GM18870 (cell line): ENCODE results near the gene USP44.
"Not testable (repeated sequence)": the region's sequence is repeated elsewhere in the genome, so short reads cannot be mapped to it uniquely, and the experiment has no call there.

Experiments
- ATAC-seq: cut with Tn5 transposase; IDR thresholded peaks from one replicate; pipeline ENCODE4 v1.9.1; 2021; ENCODE audit warnings: moderate library complexity; ENCODE audit not compliant: unreplicated experiment

USP44 gene

DNA sequence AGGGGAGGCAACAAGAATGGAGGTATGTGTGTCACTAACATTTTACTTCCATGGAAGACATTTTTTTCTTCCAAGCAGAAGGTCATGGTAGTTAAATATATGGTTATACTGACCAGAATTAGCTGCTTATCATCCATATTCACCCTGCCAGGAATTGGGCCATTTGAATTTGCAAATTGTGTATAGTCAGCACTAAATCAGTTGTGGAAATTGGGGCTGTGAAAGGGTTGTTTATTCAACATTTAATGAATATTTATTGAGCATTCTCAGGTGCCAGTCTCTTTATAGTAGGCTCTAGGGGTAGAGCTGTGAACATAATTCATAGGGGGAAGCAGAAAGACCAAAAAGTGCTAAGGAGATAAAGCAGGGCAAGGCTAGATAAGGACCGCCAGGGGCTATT lies 39.3 kb downstream of the USP44 start:
- no peak for ATAC-seq

DNA sequence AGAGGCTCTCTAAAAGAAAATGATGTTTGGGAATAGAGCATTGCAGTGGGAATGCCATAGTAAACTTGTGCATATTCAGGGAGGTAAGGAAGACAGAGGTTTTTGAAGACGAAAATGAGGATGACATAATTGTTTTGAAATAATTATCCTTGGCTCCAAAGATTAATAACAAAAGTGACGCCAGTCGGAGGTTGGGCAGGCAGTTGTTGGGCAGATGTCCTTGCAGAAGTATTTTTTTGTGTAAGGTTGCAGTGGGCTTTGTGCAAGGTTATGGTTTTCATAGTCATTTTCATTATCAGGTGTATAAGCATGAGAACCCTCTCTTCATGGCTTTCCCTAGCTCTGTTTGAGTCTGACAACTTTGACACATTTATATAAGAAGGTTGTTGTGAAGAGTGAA lies 42.0 kb downstream of the USP44 start:
- ATAC-seq = no peak

DNA sequence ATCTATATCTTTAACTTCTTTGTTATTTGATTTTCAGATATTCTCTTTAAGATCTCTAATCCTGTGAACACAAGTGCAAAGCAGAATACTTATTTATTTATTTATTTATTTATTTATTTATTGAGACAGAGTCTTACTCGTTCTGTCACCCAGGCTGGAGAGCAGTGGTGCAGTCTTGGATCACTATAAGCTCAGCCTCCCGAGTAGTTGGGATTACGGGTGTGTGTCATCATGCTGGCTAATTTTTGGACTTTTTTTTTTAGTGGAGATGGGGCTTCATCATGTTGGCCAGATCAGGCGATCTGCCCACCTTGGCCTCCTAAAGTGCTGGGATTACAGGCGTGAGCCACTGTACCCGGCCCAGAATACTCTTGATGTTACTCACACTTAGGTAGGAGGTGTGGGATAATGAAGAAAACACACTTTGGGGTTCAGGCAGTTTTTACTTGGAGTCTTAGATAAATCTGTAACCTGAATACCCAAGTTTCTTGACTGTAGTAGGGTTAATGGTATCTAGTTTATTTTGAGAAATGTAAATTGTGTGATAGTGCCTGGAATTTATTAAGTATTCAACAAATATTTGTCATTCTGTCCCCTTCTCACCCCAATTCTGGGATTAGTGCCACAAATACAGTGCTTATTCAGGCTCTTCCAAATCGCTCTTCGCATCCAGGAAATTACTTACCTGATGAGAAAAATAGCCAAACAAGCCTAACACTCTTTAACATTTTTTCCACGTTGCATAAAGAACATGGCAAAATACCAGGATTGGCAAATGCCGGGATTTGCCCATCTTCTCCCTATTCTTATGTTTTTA lies 44.4 kb downstream of the USP44 start:
- ATAC-seq = no peak

DNA sequence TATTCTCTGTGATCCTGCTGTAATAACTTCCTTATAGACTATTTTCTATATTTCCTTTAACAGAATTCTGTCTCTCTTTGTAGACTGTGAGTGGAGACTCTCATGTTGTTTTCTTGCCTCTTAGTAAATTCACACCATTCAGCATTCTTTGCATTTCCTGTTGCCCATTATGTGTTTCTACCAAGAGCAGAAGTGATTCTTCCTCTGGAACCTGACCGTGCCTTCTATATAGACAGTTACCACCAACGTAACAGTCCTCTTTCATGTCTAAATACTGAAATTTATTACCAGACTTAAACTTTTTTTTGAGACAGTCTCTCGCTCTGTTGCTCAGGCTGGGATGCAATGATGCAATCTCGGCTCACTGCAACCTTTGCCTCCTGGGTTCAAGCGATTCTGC lies 46.2 kb downstream of the USP44 start:
- ATAC-seq = no peak

DNA sequence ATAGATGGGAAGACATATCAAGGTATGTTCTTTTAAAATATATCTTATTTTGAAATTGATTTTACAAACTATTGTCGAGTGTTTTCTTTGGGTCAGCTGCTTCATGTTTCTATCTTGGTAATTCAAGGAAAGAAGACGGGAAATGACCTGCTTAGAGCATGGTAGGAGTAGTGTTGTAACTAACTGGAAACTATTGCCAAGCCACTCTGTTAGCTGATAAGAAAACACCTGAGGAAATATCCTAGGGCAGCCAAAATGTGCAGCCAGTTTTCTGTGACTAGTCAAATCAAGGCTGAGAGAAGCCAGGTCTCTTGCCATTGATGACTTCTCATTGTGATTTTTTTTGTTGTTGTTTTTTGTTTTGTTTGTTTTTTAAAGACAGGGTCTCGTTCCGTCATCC lies 47.1 kb downstream of the USP44 start:
- ATAC-seq = no peak

DNA sequence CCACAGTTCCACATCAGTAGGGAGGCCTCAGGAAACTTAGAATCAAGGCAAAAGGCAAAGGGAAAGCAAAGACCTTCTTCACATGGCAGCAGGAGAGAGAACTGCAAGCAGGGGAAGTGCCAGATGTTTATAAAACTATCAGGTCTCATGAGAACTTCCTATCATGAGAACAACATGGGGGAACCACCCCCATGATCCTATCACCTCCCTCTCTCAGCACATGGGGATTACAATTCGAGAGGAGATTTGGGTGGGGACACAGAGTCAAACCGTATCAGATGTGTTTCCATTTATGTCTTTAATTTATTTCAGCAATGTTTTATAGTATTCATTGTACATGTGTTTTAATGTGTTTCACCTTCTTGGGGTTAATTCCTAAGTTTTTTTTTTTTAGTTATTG lies 51.5 kb downstream of the USP44 start:
- no peak for ATAC-seq

DNA sequence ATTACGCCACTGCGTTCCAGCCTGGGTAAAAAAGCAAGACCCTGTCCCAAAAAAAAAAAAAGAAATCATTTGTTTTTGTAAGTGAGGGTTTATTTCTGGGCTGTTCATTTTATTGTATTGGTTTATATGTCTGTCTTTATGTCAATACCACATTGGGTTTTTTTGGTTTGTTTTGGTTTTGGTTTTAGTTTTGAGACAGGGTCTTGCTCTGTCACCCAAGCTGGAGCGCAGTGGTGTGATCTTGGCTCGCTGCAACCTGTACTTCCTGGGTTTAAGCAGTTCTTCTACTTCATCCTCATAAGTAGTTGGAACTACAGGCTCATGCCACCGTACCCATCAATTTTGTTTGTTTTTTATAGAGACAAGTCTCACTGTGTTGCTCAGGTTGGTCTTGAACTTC lies 52.3 kb downstream of the USP44 start:
- no peak for ATAC-seq

DNA sequence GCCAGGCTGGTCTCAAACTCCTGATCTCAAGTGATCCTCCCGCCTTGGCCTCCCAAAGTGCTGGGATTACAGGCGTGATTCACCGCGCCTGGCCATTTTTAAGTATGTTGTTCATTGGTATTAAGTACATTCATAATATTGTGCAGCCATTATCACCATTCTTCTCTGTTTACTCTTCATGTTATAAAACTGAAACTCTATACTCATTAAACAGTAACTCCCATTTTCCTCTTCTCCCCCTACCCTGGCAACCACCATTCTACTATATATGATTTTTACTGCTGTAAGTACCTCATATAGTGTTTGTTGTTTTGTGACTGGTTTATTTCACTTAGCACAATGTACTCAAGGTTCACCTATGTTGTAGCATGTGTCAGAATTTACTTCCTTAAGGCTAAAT lies 54.2 kb downstream of the USP44 start:
- no peak for ATAC-seq

DNA sequence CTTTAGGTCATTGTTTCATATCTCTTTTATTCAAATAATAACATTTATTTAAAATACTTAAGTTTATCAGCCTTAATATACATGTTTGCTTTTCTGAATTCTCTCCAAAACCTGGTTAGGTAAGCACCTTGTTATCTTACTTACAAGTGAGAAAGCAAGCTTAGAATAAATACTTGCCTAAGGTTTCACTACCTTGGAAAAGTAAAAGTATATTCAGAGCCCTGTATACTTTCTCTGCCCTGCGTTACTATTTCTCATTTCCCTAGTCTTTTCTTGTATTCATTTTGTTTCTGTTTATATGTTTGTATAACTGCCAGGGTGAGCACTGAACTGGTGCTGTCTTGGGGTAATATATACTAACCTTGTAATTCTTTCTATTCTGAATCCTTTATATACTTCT lies 55.8 kb downstream of the USP44 start:
- no peak for ATAC-seq

DNA sequence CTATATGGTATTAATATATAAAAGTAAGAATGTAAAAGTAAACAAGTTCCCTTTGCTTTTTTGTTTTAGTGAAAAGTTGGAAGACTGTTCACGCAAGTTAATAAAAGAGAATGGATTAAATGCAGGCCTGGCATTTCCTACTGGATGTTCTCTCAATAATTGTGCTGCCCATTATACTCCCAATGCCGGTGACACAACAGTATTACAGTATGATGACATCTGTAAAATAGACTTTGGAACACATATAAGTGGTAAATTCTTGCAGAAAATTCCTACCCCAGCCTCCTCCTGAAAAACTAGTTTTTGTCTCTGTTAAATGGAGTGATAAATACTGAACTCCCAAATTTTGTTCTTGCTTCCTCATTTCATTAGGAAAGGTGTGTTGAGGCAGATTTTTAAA lies 56.4 kb downstream of the USP44 start:
- no peak for ATAC-seq

DNA sequence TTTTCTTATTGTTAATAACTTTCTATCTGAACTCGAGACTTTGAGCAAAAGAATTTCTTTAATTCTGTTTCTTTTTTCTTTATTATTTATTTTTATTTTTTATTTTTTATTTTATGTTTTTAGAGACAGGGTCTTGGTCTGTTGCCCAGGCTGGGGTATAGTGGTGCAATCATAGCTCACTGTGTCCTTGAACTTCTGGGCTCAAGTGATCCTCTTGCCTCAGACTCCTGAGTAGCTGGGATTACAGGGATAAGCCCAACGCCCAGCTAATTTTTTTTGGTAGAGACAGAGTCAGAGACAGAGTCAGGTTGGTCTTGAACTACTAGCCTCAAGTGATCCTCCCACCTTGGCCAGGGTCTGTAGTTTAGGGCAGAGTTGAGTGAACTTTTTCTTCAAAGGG lies 58.8 kb downstream of the USP44 start:
- ATAC-seq = no peak

DNA sequence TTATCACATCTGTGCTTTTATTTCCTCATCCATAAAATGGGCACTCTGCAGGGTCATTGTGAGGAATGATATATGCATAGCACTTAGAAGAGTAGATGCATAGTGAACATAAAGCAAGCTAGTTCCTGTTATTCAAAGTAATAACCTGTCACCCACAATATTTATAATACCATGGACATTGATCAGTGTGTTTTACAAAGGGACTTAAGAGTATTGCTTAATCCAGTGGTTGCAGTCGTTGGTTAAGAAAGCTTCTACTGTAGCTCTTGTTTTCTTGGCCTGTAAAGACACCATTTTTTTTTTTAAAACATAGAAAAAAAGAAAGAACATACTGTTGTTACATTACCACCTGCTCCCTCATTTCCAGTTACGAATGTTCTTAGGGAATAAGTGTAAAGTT lies 64.3 kb downstream of the USP44 start:
- ATAC-seq = no peak

DNA sequence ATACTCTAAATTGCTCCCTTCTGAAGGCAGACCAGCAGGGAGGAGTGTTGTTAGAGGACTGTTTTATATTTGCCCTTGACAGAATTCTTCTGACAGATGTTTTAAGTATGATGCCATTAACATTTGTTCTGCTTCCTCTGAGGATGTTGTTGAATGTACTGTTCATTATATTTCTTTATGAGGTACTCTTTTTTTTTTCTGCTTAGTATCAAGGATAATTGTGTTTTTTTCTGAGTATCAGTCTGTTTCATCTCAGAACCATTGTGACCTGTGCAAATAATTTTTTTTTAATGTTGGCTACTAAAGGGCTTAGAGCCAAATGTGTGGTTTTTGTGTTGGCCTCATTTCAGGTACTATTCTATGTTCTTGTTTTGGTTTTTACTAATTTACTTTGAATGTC lies 66.8 kb downstream of the USP44 start:
- no peak for ATAC-seq

DNA sequence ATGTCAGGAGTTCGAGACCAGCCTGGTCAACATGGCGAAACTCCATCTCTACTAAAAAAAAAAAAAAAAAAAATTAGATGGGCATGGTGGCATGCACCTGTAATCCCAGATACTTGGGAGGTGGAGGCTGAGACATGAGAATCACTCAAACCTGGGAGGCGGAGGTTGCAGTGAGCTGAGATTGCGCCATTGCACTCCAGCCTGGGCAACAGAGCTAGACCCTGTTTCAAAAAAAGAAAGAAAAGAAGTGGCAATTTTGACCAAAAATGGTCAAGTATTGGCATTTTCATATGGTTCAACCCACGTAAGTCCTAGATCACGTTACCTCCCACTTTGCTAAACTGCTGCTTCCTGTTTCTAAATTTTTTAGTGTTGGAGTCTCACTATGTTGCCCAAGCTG lies 68.7 kb downstream of the USP44 start:
- ATAC-seq = not testable (repeated sequence)

DNA sequence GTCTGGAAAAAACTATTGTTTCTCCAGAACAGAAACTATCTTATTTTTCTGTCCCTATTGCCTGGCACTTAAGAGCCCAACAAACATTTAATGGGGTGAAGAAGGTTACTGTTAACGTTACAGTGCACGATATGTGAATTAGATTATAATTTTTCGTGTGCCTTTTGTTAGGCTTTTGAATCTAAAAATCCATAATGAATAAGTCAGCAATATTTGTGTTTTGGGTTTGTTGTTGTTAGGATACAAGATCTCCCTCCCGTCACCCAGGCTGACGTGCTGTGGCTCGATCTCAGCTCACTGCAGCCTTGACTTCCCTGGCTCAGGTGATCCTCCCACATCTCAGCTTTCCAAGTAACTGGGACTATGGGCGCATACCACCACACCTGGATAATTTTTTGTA lies 69.4 kb downstream of the USP44 start:
- ATAC-seq = no peak

DNA sequence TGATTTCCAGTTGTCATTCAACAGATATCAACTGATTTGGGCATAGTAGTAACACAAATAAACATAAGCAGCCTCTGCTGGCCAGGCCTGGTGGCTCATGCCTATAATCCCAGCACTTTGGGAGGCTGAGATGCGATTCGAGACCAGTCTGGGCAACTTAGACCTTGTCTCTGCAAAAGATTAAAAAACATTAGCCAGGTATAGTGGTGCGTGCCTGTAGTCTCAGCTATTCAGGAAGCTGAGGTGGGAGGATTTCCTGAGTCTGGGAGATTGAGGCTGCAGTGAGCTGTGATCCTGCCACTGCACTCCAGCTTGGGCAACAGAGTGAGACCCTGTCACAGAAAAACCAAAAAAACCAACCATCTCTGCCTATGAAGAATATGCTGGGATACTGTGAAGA lies 70.2 kb downstream of the USP44 start:
- ATAC-seq = no peak

DNA sequence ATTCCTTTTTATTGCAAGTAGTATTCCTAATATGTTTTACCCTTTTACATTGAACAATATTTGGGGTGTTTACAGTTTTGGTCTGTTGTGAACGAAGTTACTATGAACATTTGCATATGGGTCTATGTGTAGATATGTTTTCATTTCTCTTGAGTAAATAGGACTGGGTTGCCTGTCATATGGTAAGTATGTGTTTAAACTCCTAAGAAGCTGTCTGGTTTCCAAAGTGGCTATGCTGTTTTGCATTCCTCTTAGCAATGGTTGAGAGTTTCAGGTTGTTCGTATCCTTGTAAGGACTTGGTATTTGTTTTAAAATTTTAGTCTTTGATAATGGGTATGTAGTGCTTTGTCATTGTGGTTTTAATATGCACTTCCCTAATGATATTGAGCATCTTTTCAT lies 71.0 kb downstream of the USP44 start:
- ATAC-seq = no peak

DNA sequence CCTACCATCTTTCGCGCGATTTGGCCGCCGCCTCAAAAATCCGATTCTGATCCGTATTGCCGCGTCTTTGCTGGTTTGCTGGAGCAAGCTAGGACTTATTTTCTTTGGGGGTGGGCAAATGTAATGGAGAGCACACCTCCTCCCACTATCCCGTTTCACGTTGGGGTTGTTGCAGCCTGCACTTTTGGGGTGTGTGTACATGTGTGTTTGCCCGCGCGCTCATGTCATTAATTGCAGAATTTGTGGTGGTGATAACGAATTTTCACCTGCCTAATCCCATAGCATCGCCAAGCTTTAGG lies 76.7 kb downstream of the USP44 start:
- ATAC-seq = no peak

DNA sequence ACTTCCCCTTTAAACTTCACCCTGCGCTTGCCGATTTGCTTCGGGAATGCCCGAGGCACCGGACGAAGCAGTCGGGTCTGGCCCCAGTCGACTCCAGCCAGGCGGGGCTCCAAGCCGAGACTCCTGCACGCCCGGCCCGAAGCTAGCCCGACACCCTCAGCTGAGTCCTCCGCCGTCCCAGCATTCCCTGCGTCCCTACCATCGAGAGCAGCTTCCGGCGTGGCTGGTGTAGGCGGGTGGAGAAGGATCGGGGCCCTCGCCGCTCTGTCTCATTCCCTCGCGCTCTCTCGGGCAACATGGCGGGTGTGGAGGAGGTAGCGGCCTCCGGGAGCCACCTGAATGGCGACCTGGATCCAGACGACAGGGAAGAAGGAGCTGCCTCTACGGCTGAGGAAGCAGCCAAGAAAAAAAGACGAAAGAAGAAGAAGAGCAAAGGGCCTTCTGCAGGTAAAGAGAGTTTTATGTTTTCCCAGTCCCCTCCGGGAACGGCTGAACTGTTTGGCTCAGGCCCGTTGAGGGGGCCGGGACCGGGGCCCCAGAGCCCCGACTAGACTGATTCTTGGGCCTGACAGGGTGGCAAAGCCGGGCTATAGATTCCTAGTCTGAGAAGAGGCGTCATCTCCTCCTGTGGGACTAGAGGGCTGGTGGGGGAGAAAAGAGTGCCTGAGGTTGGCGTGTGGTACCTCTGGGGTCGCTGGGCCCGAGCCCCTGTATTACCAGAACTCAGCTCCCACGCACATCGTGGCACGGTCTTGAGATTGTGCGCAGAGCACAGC lies 77.2 kb downstream of the USP44 start, which contains the start of gene METAP2:
Gene METAP2 (plus strand): TSS at position 269 of the 776 bp plus-strand sequence. CDS start 28 bp downstream, at position 297.
- ATAC-seq = peak; percentile 87

DNA sequence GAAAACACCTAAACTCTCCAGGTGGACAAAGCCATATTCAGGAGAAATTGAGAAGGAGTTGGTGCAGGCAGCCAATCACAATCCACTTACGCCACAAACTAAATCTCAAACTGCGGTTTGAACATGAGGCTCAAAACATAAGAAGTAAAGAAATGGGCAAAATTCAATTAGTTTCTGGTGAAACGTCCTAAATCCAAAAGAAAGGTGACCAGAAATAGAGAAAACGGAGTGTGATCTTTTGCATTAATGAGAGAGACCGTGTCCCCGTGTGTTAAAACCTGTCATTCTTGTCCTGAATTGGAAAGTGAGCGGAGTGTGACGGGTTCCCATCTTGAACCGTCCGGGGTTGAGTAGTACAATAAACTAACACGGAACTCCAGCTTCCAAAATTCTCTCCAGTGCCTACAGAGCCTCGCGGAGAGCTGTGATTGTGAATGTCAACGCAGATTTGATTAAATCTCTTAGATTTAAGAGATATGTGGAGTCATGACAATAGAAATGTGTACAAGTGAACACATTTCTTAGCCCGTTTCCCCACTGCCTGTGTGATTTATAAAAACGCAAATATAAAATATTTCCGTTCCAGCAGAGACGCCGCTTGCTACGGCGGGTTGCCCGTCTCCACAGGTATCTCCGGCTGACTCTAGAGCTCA lies 77.9 kb downstream of the USP44 start:
- peak; percentile 36 for ATAC-seq

DNA sequence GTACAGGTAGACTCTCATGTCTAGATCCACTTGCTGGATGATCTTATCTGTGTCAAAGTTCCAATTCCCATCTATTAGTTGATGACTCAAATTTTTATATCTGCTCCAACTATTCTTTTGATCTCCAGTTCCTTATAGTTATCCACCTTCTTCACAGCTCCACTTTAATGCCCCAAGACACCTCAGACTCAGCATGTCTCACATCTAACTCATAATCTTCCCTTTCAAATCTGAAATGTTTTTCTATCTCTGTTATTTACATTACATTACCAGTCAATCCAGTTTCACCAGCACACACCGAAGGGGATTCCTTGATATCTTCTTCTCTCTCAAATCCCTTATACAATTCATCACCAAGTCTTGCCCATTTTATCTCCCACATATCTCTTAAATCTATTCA lies 81.0 kb downstream of the USP44 start:
- ATAC-seq = no peak
